IMR-90 (cell line): ENCODE measurements around the gene SCFD1. TPM values are rescaled to one million over a fixed set of nuclear protein-coding genes. Genes with fewer than 3 reads are reported as not detected.
"Not testable (repeated sequence)": the region's sequence is repeated elsewhere in the genome, so short reads cannot be mapped to it uniquely, and the experiment has no call there.

Experiments used
- ATAC-seq: fragments of 200-7000 bp; cut with Tn5 transposase; 2 replicates; pipeline ENCODE4 v1.9.1; 2020; ENCODE audit warnings: low read depth, mild to moderate bottlenecking, moderate library complexity
- BruUV-seq: library from RNA; stranded (reverse); fragments of 400-500 nt; replicated peaks from 2 replicates; lab custom pipeline; 2021; lab: Mats Ljungman, UMichigan
- CTCF ChIA-PET: fragments of 300-600 bp; formaldehyde crosslinking; extraction: SDS; loops from one replicate; lab custom pipeline; 2021; ENCODE audit warnings: antibody characterized with exemption; lab: Yijun Ruan, JAX
- POLR2A ChIA-PET: fragments of 300-600 bp; sonication (Branson Sonifier 250); formaldehyde crosslinking; loops from one replicate; lab custom pipeline; 2022; ENCODE audit warnings: antibody characterized with exemption; ENCODE audit not compliant: unreplicated experiment; lab: Charles Lee
- DNase-seq: peaks from one replicate; pipeline ENCODE4 v3.0.0; 2013
- H2AFZ ChIP-seq: replicated peaks from 2 replicates; pipeline ENCODE3; 2013; ENCODE audit warnings: low read length, mild to moderate bottlenecking; ENCODE audit not compliant: poor library complexity
- H2AK5ac ChIP-seq: 2 replicates; pipeline ENCODE4 v1.6.1; 2013; ENCODE audit warnings: low read depth, low read length, inconsistent platforms
- H2AK9ac ChIP-seq: replicated peaks from 2 replicates; pipeline ENCODE3; 2013; ENCODE audit warnings: mild to moderate bottlenecking, low read depth, low read length, moderate library complexity; ENCODE audit not compliant: poor library complexity
- H2BK120ac ChIP-seq: 2 replicates; pipeline ENCODE4 v1.6.1; 2013; ENCODE audit warnings: low read depth, low read length, inconsistent platforms
- H2BK15ac ChIP-seq: 3 replicates; pipeline ENCODE4 v1.6.1; 2013; ENCODE audit warnings: low read depth, low read length, inconsistent platforms
- H2BK20ac ChIP-seq: 2 replicates; pipeline ENCODE4 v1.6.1; 2013; ENCODE audit warnings: low read depth, mild to moderate bottlenecking, inconsistent platforms, low read length, moderate library complexity
- H2BK5ac ChIP-seq: 2 replicates; pipeline ENCODE4 v1.6.1; 2013; ENCODE audit warnings: mild to moderate bottlenecking, low read depth, low read length, inconsistent platforms; ENCODE audit not compliant: poor library complexity, severe bottlenecking
- H3K14ac ChIP-seq: replicated peaks from 2 replicates; pipeline ENCODE4 v1.6.1; 2013; ENCODE audit warnings: low read depth, low read length, inconsistent platforms
- H3K18ac ChIP-seq: 2 replicates; pipeline ENCODE4 v1.6.1; 2013; ENCODE audit warnings: low read depth, low read length, control low read depth
- H3K23ac ChIP-seq: 2 replicates; pipeline ENCODE4 v1.6.1; 2013; ENCODE audit warnings: low read depth, low read length, inconsistent platforms
- H3K27ac ChIP-seq: 2 replicates; pipeline ENCODE4 v1.5.1; 2013; ENCODE audit warnings: mild to moderate bottlenecking, control low read depth, low read length; ENCODE audit not compliant: insufficient read depth
- H3K27me3 ChIP-seq: 2 replicates; pipeline ENCODE4 v1.6.1; 2013; ENCODE audit warnings: low read length; ENCODE audit not compliant: control insufficient read depth, insufficient read depth
- H3K36me3 ChIP-seq: 2 replicates; pipeline ENCODE4 v1.6.1; 2013; ENCODE audit warnings: low read length, mixed read lengths; ENCODE audit not compliant: control insufficient read depth, insufficient read depth
- H3K4ac ChIP-seq: 2 replicates; pipeline ENCODE4 v1.6.1; 2013; ENCODE audit warnings: low read depth, low read length, inconsistent platforms
- H3K4me1 ChIP-seq: 2 replicates; pipeline ENCODE4 v1.6.1; 2013; ENCODE audit warnings: low read length, mixed read lengths; ENCODE audit not compliant: control insufficient read depth, insufficient read depth
- H3K4me2 ChIP-seq: 2 replicates; pipeline ENCODE4 v1.6.1; 2013; ENCODE audit warnings: low read depth, mild to moderate bottlenecking, control low read depth, low read length, moderate library complexity
- H3K4me3 ChIP-seq: 2 replicates; pipeline ENCODE4 v1.5.1; 2013; ENCODE audit warnings: low read depth, mild to moderate bottlenecking, control low read depth, low read length, moderate library complexity; ENCODE audit not compliant: insufficient read depth
- H3K56ac ChIP-seq: 2 replicates; pipeline ENCODE4 v1.6.1; 2013; ENCODE audit warnings: low read length, inconsistent platforms; ENCODE audit not compliant: insufficient read depth; ENCODE audit errors: extremely low read depth
- H3K79me1 ChIP-seq, 2 experiments: 2 replicates each; pipeline ENCODE4 v1.6.1; 2013; ENCODE audit warnings: low read length in 2 of 2, inconsistent platforms in 1 of 2, low read depth in 1 of 2
- H3K9ac ChIP-seq: 2 replicates; pipeline ENCODE4 v1.6.1; 2013; ENCODE audit warnings: low read depth, low read length, control low read depth
- H3K9me1 ChIP-seq: 2 replicates; pipeline ENCODE4 v1.6.1; 2013; ENCODE audit warnings: low read length, inconsistent platforms; ENCODE audit not compliant: insufficient read depth
- H3K9me3 ChIP-seq: 2 replicates; pipeline ENCODE4 v1.6.1; 2013; ENCODE audit warnings: low read length; ENCODE audit not compliant: control insufficient read depth, insufficient read depth
- H4K20me1 ChIP-seq: 2 replicates; pipeline ENCODE4 v1.6.1; 2013; ENCODE audit warnings: low read length, inconsistent platforms; ENCODE audit not compliant: insufficient read depth
- H4K5ac ChIP-seq: 2 replicates; pipeline ENCODE4 v1.6.1; 2013; ENCODE audit warnings: mild to moderate bottlenecking, low read depth, low read length, control low read depth
- H4K8ac ChIP-seq, 2 experiments: 2 replicates each; pipeline ENCODE4 v1.6.1; 2013; ENCODE audit warnings: low read depth in 2 of 2, low read length in 2 of 2, control low read depth in 1 of 2, inconsistent platforms in 1 of 2
- H4K91ac ChIP-seq: 2 replicates; pipeline ENCODE4 v1.6.1; 2013; ENCODE audit warnings: low read depth, low read length, inconsistent platforms; ENCODE audit not compliant: insufficient read depth
- CTCF ChIP-seq: conservative IDR thresholded peaks from 2 replicates; pipeline ENCODE4 v1.5.1; 2012; ENCODE audit warnings: mild to moderate bottlenecking, low read depth, low read length, improper control_type of control experiment
- SMC3 ChIP-seq: fragments of 150-350 bp; IDR thresholded peaks from 2 replicates; pipeline ENCODE4 v1.6.1; 2016; ENCODE audit warnings: low read depth, mild to moderate bottlenecking, antibody characterized with exemption, low read length, moderate library complexity
- WGBS, 2 experiments: methylation state at CpG; one replicate each; pipeline versions ENCODE4 v1.1.5 to v1.1.7; 2013; ENCODE audit warnings: missing lambda C conversion rate in 2 of 2; ENCODE audit not compliant: insufficient read length in 1 of 2; ENCODE audit errors: extremely low coverage in 2 of 2; 5-methylcytosine and 5-hydroxymethylcytosine counted together
- dilution Hi-C: fragments of 300-500 bp; cut with HindIII; formaldehyde crosslinking; loops from one replicate; pipeline ENCODE4 v1.14.3; 2018; ENCODE audit warnings: low sequenced_read_pairs; ENCODE audit not compliant: unreplicated experiment
- in situ Hi-C: fragments of 300-500 bp; cut with MboI; formaldehyde crosslinking; loops from 3 replicates; pipeline ENCODE4 v1.14.3; 2019; ENCODE audit warnings: low sequenced_read_pairs, inconsistent platforms, mixed read lengths
- intact Hi-C: fragments of 100-400 bp; cut with micrococcal nuclease; formaldehyde crosslinking; loops from 2 replicates; pipeline ENCODE4 v1.10.0; 2022
- polyA plus RNA-seq, 3 experiments: library from polyadenylated mRNA; depleted of rRNA; stranded (reverse); fragments of >200 nt; gene quantifications; 2 replicates each; pipeline ENCODE4 v1.2.3, GENCODE V29; 2012; ENCODE audit warnings: low replicate concordance in 1 of 3
- total RNA-seq: library from RNA; depleted of rRNA; stranded (reverse); fragments of >200 nt; gene quantifications from 2 replicates; pipeline ENCODE4 v1.2.3, GENCODE V29; 2012

The SCFD1 gene
- total and polyA plus RNA-seq, 2 of the 4 experiments (the other 2 are of a cell fraction): 51.4 to 74.0 TPM

- TF ChIP-seq CTCF (no peak), SMC3 (no peak)
Measured at GRCh38 chr14:30573966-30574365, 48.2 kb upstream of the SCFD1 start (continued).

GRCh38 chr14:30574777-30575176, 47.3 kb upstream of the SCFD1 start:
- dilution Hi-C loops, ATAC-seq, H3K14ac ChIP-seq, H2AK9ac ChIP-seq, BruUV-seq, H3K18ac ChIP-seq, CTCF ChIA-PET, H2BK20ac ChIP-seq, H3K23ac ChIP-seq, H3K9me3 ChIP-seq, H4K8ac ChIP-seq, H2BK15ac ChIP-seq, POLR2A ChIA-PET, DNase-seq, H3K4me2 ChIP-seq, H2AK5ac ChIP-seq, H3K27me3 ChIP-seq, H3K56ac ChIP-seq, intact Hi-C loops, H3K4me3 ChIP-seq, H2BK120ac ChIP-seq, H2BK5ac ChIP-seq, H3K4ac ChIP-seq, H4K91ac ChIP-seq, in situ Hi-C loops, H4K5ac ChIP-seq, H2AFZ ChIP-seq, H3K9ac ChIP-seq, H3K4me1 ChIP-seq, H3K36me3 ChIP-seq, H3K27ac ChIP-seq: not testable (repeated sequence)
- Histone ChIP-seq H4K20me1 (peaks cover 28% of the 10 kb centered on the region), H3K9me1 (peaks cover 11% of the 10 kb centered on the region), H3K79me1 (peaks cover 5 to 40% of the 10 kb centered on the region in 2 experiments; a peak in 3 of 4 replicates)
- no CpG with 5 or more reads among the region's 3 CpGs for WGBS, 2 experiments

- no CpG with 5 or more reads among the region's 1 CpG for WGBS, 2 experiments
- H2AFZ ChIP-seq, H4K5ac ChIP-seq, CTCF ChIA-PET, H3K27ac ChIP-seq, H3K4me1 ChIP-seq, H3K18ac ChIP-seq, H2BK120ac ChIP-seq, intact Hi-C loops, H3K56ac ChIP-seq, ATAC-seq, DNase-seq, H2BK15ac ChIP-seq, POLR2A ChIA-PET, in situ Hi-C loops, H3K4me2 ChIP-seq, H2BK20ac ChIP-seq, BruUV-seq, H3K4me3 ChIP-seq, H2AK5ac ChIP-seq, H4K91ac ChIP-seq, H4K8ac ChIP-seq, H3K4ac ChIP-seq, H3K9me3 ChIP-seq, H3K27me3 ChIP-seq, H3K36me3 ChIP-seq, H3K14ac ChIP-seq, H3K9ac ChIP-seq, dilution Hi-C loops, H2AK9ac ChIP-seq, H3K23ac ChIP-seq: not testable (repeated sequence)
- peak overlapping the region; percentile 36 for H2BK5ac ChIP-seq
- peaks cover 7 to 50% of the 10 kb centered on the region in 2 experiments; a peak in 3 of 4 replicates for H3K79me1 ChIP-seq
- H3K9me1 ChIP-seq: peaks cover 11% of the 10 kb centered on the region
- peaks cover 34% of the 10 kb centered on the region for H4K20me1 ChIP-seq
Measured at GRCh38 chr14:30576333-30576732, 45.8 kb upstream of the SCFD1 start.
